ENCODE data around the gene RIT2.

- no peak for TF ChIP-seq CTCF (IDR thresholded peaks at IDR 0.05)
- no peak for TF ChIP-seq EP300 (IDR thresholded peaks at IDR 0.05)
- TF ChIP-seq POLR2A (IDR thresholded peaks at IDR 0.05), result no peak
Measured at GRCh38 chr18:42929181-42929580, 186.3 kb downstream of the RIT2 start.

All from ovary (tissue), 3 donors.